ENCODE measurements around the gene RASGRP1.

Gene RASGRP1

DNA sequence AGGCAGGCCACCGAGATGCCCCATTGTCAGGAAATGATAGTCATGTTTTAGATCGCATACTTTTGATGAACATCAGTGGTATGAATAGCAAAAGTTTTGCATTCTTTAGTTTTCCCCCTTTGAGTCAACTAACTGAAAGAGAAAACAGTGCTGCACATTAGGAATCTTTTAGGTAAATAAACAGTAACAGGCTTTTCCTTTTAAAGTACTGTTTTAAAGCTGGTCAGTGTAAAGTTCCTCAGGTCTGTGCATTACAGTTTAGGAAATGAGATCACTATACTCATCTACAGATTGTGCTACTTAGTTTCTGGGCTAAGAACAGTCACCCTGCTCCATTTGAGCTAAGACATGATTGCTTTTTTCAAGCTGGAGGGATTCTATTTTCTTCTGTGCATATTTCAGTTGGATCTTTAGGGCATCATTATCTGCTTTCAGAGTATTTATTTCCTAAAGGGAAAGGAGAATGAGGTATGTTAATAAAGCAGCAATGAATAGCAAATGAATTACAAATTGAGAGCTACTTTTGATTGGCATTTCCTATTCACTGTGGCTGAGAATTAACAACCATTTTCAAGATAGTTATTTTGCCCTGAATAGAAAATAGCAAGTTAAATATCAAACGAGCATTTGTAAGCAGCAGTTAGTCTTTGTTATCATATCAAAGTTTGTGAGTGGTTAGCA, 74.2 kb downstream of the RASGRP1 start:
- TF ChIP-seq, protein P1, sequence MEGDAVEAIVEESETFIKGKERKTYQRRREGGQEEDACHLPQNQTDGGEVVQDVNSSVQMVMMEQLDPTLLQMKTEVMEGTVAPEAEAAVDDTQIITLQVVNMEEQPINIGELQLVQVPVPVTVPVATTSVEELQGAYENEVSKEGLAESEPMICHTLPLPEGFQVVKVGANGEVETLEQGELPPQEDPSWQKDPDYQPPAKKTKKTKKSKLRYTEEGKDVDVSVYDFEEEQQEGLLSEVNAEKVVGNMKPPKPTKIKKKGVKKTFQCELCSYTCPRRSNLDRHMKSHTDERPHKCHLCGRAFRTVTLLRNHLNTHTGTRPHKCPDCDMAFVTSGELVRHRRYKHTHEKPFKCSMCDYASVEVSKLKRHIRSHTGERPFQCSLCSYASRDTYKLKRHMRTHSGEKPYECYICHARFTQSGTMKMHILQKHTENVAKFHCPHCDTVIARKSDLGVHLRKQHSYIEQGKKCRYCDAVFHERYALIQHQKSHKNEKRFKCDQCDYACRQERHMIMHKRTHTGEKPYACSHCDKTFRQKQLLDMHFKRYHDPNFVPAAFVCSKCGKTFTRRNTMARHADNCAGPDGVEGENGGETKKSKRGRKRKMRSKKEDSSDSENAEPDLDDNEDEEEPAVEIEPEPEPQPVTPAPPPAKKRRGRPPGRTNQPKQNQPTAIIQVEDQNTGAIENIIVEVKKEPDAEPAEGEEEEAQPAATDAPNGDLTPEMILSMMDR (conservative IDR thresholded peaks at IDR 0.05; ENCODE audit: low read depth, low read length): no peak
- DNase-seq (ENCODE audit: low read depth): no peak
- no peak overlapping the region for H3K4me3 ChIP-seq (ENCODE audit: low read length)

DNA sequence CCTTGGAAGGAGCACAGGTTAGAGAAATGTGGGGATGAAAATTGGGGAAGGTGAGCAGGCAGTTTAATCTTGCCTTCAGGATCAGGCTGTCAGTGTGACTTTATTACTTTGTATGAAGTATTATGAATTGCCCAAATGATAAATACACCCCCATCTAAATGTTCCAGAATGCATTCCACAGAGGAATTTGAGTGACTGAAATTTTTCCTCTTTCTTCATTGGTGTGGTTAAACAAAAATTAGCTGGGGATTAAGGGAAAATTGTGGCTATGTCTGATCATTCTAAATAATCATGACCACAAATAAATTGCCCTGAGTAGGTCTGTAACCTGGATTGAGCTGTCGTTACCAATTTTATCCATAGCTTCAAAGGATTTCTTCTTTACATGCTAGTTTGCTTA, 77.2 kb downstream of the RASGRP1 start:
- no peak for DNase-seq (ENCODE audit: low read depth)
- TF ChIP-seq, protein P1 (conservative IDR thresholded peaks at IDR 0.05; ENCODE audit: low read depth, low read length): no peak
- no peak overlapping the region for H3K4me3 ChIP-seq (ENCODE audit: low read length)

DNA sequence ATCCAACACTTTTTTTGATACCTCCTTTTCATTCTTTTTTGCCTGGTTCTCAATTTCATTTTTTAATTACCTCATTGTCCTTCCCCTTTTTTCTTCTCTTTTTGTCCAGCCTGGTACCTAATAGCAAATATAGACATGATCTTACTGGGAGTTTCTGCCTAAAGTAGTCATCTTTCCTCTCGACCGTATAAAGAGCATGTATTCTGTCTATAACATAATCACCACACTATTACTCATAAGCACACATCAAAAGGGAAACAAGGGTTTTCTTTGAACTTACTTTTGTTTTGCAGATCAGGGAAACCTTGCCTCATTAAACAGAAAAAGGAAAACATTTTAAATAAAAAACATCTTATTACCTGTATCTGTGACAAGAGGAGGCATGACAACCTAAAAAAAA, 77.7 kb downstream of the RASGRP1 start:
- TF ChIP-seq, protein P1 (conservative IDR thresholded peaks at IDR 0.05; ENCODE audit: low read depth, low read length): no peak
- no peak overlapping the region for H3K4me3 ChIP-seq (ENCODE audit: low read length)
- DNase-seq (ENCODE audit: low read depth): no peak

DNA sequence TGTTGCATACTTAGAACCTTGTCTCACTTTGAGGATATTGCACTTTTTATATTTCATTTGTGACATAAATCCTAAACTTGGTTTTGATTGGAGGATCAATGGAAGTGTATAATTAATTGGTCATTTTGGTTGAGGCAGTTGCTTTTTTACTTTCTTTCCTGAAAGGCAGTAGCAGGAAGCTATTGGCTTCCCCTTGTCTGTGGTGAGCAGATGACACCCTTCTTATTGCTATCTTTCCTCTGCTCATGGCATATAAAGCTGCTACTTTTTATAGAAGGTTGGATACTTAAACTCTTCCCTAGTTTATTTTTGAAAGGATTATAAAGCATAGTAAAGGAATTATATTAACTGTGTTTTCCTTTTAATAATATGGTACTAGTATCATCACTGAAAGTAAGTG, 82.0 kb downstream of the RASGRP1 start:
- H3K4me3 ChIP-seq (ENCODE audit: low read length): no peak overlapping the region
- DNase-seq (ENCODE audit: low read depth): no peak
- TF ChIP-seq, protein P1 (conservative IDR thresholded peaks at IDR 0.05; ENCODE audit: low read depth, low read length): no peak

DNA sequence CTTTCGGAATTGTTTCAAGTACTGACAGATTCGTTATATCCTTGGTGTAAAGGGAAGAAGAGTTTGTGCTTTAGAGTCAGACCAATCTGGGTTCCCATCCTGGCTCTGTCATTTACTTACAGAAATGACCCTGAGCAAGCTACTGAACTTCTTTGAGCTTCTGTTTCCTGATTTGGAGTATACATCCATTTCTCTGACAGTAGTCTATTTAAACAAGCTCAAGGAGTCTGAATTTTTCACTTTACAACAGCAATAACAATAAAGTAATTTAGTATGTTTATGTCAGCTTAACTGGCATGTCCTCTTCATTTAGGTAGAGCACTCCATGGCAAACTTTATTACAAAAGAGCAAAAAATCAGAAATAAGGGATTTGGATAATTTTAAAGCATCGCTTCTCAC, 82.9 kb downstream of the RASGRP1 start:
- DNase-seq (ENCODE audit: low read depth): no peak
- H3K4me3 ChIP-seq (ENCODE audit: low read length): no peak overlapping the region
- TF ChIP-seq, protein P1 (conservative IDR thresholded peaks at IDR 0.05; ENCODE audit: low read depth, low read length): no peak

DNA sequence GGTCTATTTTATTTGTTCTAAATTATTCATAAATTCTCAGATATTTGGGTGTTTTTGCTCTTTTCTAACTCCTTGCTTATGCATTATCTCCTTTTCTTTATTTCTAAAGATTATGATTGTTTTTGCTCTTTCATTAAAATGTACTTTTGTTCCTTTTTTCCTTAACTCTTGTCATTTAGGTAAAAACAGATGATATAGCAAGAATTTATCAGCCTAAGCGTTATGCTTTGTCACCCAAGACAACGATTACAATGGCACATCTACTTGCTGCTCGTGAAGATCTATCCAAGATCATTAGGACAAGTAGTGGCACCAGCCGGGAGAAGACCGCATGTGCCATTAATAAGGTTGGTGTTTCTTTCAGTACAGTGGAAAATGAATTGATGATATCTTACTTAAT, 83.5 kb downstream of the RASGRP1 start:
- TF ChIP-seq, protein P1 (conservative IDR thresholded peaks at IDR 0.05; ENCODE audit: low read depth, low read length): no peak
- no peak for DNase-seq (ENCODE audit: low read depth)
- H3K4me3 ChIP-seq (ENCODE audit: low read length): no peak overlapping the region

DNA sequence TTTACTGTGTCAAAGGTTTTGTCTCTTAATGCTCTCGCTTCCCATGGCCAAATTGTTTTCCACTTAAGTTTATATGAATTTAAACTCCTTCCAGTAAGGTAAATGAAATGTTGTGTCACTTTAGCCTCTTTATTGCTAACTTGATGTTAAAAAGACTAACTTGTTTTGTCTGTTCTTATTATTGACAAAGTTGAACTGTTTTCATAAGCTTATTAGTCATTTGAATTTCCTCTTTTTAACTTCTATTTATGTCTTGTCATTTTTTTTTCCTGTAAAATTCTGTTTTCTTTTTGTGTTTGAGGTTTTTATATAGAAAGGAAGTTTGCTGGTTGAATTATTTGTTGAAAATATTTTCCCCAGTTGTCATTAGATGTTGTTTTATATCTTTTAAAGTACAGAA, 84.9 kb downstream of the RASGRP1 start:
- TF ChIP-seq, protein P1 (conservative IDR thresholded peaks at IDR 0.05; ENCODE audit: low read depth, low read length): no peak
- no peak for DNase-seq (ENCODE audit: low read depth)

More for the DNA sequence above, 84.9 kb downstream of the RASGRP1 start:
- H3K4me3 ChIP-seq (ENCODE audit: low read length): no peak overlapping the region

Measured in retinal pigment epithelial cell (primary cell).